ENCODE data around the gene RHOXF2.
"Not testable (repeated sequence)": the region's sequence is repeated elsewhere in the genome, so short reads cannot be mapped to it uniquely, and the experiment has no call there.

RHOXF2 gene, protein sequence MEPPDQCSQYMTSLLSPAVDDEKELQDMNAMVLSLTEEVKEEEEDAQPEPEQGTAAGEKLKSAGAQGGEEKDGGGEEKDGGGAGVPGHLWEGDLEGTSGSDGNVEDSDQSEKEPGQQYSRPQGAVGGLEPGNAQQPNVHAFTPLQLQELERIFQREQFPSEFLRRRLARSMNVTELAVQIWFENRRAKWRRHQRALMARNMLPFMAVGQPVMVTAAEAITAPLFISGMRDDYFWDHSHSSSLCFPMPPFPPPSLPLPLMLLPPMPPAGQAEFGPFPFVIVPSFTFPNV

DNA sequence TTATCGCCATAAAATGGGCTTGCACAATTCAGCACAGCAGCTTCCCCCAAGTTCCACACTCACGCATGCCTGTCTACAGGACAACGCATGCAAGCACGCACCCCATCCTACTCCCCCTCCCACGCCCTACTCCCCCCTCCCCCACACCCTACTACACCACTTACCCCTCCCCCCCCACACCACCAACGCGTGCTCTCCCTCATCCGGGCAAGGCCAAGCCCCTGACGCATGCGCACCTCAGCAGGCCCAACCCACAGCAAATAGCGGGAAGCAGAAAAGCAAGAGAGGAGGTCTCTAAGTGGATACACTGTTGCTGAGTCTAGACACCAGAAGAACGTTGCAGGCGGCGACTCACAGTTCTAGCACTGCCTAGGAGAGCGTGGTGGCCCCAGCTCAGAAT lies at the start of gene RHOXF2:
Gene RHOXF2 (plus strand): TSS at position 301 of the 400 bp plus-strand sequence. CDS start 138 bp downstream, outside the sequence.
- DNase-seq (ENCODE audit: low read depth, low spot score), result not testable (repeated sequence)

DNA sequence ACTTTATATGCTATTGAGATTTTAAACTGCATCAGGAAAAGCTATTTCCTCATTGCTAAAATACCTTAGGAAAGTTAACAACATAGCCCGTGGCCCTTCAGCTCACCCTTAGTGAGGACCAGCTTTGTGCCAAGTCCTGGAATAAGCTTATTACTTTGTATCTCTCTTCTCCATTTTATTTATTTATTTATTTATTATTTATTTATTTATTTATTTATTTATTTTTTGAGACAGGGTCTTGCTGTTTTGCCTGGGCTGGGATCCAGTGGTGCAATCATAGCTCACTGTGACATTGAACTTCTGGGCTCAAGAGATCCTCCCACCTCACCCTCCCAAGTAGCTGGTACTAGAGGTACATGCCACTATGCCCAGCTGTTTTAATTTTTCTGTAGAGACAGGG lies 49.0 kb upstream of the RHOXF2 start:
- no peak for DNase-seq (ENCODE audit: low read depth, low spot score)

DNA sequence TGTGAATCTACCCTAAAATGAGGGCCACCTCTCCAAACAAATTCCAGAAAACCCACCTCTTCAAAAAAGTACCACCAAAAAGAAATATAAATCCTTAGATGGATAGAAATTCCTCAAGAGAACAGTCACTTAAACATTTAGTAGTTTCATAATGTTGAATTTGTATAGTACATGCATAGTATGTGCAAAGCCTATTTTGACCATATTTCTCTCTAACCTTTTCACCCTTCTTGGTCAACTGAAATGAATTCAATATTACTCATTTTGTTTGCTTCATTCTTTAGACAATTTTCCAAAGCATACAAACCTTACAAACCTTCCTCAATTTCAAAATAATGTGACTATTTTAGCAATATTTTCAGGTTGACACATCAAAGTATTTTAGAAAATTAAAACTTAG lies 46.8 kb upstream of the RHOXF2 start:
- DNase-seq (ENCODE audit: low read depth, low spot score), result no peak

DNA sequence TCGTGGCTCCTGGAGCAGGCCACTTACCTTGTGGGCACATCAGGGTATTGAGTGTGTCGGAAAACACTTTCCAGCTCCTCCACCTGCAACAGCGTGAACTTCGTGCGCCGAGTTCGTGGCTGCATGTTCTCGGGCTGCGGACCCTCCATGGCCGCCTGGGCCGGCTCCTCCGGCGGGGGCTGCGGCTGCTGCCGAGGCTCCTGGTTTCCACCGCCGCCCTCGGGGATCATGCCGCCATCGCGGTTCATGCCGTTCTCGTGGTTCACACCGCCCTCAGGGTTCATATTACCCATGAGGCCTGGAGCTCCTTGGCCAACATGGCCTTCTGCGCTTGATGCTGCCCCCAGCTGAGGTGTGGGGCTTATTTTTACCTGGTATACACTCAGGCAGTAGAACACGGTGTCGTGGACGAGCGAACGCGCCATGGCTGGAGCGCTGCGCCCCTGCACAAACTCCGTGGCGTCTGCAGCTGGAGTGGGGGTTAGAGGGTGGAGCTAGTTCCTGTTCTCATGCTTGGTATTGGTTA lies 42.9 kb upstream of the RHOXF2 start, which contains the start of gene RHOXF1:
Gene RHOXF1 (minus strand): TSS at position 476 of the 526 bp plus-strand sequence. CDS start 51 bp downstream, at position 425.
- DNase-seq (ENCODE audit: low read depth, low spot score), result no peak

DNA sequence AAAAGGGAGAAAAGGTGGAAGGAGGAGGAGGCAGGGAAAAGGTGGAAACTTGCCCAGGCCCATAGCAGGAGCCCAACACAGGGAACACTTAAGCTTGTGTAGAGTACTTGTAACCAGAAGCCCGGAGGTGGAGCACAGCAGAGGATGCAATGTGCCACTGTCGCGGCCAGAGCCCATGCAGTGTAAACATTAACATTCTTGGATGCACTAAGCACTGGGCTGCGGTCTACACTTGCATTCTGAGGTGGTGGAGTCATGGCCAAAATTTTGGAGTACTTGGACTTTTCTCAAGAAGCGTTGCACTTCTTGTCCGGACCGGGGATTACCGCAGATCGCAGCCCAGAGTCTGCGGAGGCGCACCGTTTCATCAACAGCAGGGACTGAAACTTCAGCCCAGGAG lies 38.2 kb upstream of the RHOXF2 start:
- DNase-seq (ENCODE audit: low read depth, low spot score), result no peak

DNA sequence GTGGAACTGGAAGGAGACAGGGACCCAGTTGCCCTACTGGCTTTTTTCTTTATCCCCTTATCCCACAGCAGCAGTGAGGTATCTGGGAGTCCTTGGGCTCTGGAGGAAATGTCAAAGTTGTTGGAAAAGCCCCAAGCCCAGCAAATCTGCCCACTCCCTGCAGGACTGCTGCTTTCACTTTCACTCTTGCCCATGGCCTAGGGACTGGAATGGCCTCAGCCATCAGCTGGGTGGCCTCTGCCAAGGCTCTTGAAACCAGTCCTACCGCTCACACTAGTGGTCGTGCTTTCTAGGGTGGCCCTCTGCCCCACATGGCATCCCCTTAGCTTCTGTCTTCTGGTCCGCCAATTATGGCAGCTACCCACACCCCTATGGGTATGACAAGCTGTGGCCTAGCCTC lies 33.0 kb upstream of the RHOXF2 start:
- no peak for DNase-seq (ENCODE audit: low read depth, low spot score)

DNA sequence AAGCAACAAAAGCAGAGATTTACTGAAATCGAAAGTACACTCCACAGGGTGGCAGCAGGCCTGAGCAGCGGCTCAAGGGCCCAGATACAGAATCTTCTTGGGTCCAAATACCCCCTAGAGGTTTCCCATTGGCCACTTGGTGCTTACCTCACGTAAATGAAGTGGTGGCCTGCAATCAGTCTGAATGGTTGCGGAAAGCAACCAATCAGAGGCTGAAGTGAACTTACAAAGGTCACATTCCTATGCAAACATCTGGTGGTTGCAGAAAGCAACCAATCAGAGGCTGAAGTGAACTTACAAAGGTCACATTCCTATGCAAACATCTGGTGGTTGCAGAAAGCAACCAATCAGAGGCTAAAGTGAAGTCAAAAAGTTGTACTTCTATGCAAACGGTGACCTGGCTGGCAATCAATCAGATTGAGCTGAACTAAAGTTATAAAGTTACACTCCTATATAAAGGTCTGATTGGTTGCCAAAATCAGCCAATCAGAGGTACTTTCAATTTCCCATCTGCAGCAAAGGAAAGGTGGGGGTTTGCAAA lies 30.0 kb upstream of the RHOXF2 start:
- not testable (repeated sequence) for DNase-seq (ENCODE audit: low read depth, low spot score)

DNA sequence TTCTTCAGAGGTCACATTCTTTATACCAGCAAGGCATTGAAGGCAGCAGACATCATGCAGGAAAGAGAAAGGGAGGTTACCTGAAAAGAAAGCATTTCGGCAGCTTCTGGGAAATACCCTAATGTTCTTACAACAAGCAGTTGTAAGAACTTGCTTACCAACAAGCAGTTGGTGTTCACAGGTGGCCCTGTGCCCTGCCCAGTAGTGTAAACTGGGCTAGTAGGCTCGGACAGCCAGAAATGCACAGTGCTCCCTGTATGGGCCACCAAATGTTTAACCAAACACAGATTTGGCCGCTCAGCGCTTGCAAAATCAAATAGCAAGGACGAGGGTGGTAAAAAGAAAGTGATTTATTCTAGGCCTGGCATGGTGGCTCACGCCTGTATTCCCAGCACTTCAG lies 22.3 kb upstream of the RHOXF2 start:
- no peak for DNase-seq (ENCODE audit: low read depth, low spot score)

DNA sequence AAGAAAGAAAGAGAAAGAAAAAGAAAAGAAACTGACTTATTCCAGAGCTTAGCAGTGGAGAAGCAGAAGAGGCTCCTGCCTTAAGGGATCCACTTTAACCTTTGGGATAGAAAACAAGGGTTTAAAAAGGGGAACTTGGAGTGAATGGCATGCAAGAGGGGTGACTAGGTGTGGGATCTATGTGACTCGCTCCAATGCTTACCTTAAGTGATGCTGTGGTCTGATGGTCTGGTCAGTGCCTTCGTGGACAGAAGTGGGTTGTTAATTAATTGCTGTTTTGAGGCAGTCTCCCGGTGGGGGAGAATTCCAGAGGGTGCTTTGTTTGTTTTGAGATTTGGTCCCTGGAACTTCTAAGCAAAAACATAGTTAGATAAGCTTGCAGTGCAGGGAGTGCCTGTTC lies 21.6 kb upstream of the RHOXF2 start:
- no peak for DNase-seq (ENCODE audit: low read depth, low spot score)

DNA sequence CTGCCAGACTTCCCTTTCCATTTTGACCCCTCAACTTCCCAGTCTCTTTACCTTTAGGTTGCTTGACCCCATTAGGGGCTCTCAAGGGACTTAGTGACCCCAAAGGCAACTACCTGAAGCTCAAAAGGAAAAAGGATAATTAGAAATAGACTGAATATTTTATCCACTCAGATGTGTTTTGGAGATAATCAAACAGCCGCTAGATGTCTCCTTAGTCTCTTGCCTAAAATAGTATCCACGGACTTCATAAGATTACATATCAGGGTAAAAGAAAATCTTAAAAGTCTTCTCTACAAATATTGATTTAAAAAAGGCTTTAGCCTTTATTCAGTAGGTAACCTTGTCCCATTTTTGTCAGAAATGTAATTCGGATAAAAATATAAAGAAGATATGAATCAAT lies 21.0 kb upstream of the RHOXF2 start:
- no peak for DNase-seq (ENCODE audit: low read depth, low spot score)

DNA sequence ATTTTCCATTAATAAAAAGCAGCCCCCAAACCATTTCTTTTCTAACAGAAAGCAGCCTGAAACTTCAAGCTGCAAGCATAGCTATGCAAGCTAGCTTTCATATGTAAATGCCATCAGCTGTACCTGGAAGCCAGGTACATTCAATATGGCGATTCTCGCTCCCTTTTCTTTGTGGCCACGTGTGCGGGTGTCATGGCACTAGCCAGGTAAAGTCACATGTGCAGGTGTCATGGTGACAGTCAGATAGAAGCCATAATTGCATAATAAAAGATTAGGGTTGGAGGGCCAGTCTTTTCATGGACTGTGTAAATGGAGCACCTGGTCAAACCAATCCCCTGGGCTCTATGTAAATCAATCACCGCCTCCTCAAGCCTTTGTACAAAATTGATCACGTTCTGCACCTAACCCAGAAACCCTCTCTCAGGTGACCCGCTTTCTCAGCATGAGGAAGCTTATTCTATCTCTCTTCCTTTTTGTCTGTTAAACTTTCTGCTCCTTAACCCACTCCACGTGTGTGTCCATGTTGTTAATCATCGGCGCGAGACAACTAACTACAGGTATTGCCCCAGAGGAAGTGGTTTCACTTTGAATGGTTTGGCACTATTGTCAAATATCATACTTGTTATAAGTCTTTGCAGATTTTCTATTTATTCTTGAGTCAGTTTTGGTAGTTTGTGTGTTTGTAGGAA lies 18.0 kb upstream of the RHOXF2 start:
- no peak for DNase-seq (ENCODE audit: low read depth, low spot score)

DNA sequence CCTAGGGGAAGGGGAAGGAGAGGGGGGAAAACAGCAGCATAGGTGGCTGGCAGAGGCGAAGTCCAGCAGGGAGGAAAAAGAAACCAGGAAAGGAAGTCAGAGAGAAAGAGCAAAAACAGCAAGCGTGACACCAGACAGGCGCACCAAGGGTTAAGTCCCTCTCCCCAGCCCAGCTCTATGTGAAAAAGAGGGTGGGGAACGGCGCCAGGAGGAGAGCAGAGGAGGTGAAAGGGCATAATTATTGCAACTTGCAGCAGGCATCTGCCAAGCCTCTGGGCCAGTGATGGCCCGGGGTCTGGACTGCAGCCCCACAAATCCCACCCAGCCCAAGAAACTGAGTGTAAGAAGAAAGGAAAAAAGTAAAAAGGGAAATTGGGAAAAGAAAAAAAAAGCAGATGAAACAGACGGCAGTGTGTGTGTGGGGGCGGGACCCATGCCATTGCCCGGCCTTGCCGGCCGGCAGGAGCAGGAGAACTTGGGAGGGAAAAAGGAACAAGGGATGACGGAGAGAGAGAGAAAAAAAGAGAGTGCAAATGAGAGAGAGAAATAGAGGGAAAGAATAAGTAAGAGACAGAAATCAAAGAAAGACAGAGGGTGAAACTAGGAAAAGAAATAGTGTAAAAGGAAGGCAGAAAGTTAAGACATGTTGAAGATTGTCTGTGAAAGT lies 14.1 kb upstream of the RHOXF2 start:
- no peak for DNase-seq (ENCODE audit: low read depth, low spot score)

DNA sequence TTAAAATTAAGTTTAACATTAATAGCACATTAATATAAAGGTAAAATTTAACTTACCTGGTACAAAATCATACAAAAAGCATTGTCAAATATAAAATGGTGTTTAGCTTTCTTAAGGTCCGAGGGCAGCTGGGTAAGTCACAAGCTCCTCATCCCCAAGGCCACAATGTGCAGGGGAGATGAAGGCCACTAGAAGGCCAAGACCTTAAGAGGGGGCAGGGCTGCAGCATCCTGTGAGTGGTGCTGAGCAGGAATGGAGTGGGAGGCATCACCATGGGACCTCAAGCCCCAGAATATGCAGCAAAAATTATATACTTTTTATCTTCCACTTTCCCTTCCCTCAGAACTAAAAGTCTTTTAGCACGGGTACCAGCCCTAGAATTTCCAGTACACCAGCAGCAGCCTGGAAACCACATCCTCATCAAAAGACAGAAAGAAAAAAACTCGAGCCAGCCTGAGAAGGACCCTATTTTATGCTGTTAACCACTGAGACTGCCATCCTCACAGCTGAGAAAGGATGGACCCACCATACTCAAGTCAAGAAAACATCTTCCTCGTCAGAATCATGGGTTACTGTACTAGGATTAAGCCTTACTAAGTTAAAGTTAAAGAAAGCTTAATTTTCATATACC lies 13.0 kb upstream of the RHOXF2 start:
- no peak for DNase-seq (ENCODE audit: low read depth, low spot score)

DNA sequence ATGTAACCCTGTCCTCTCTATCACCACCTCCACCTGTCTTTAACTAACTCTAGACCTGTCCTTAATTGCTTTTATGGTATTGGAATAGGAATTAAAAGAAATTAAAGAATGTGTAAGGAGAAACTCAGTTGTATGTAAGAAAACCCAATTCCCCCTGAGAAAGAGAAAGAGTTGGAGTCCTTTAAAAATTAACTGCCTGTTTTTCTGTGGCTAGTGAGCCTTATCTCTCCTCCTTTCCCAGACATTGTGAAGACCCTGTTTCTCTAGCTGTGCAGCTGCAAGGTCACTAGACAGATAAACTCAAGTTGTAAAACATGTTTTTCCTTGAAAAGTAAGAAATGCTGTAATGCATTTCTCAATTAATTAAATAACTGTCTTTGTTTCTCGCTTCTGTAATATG lies 12.1 kb upstream of the RHOXF2 start:
- DNase-seq (ENCODE audit: low read depth, low spot score), result not testable (repeated sequence)

DNA sequence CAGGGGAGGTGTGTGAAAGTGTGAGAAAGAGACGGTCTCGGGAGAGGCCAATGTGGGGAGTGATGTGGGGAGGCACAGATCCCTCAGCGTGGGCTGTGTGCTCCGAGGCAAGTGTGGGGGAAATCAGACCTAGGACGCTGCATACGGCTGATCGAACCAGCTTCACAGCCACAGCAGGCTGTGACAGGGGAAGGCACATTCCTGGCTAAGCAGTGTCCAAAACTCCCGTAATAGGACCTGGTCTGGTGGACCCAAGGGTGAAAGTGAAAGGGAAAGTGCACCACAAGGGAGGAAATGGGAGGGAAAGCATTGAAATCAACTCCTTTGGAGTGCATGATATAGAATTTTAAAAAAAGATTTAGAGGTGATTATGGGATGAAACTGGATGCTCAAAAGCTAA lies 10.9 kb upstream of the RHOXF2 start:
- DNase-seq (ENCODE audit: low read depth, low spot score), result no peak

DNA sequence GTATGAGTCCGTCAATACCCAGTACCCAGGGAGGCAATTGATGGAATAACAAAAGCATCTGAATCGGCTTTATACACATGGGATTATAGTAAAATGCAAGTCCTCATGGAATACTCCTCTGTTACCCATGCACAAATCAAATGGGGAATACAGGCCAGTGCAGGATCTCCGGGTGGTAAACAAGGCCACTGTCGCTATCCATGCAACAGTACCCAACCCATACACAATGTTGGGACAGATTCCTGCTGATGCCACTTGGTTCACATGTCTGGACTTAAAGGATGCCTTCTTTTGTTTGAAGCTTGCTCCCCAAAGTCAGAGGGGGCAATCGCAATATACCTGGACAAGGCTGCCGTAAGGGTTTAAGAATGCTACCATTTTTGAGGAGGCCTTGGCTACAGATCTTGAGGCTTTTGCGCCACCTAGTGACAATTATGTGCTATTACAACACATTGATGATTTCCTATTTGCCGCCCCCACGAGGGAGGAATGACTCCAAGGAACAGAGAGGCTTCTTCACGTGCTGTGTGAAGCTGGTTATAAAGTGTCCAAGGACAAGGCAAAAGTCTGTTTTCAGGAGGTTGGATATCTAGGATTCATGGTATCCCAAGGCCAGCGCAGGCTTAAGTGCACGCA lies 8.2 kb upstream of the RHOXF2 start:
- not testable (repeated sequence) for DNase-seq (ENCODE audit: low read depth, low spot score)

DNA sequence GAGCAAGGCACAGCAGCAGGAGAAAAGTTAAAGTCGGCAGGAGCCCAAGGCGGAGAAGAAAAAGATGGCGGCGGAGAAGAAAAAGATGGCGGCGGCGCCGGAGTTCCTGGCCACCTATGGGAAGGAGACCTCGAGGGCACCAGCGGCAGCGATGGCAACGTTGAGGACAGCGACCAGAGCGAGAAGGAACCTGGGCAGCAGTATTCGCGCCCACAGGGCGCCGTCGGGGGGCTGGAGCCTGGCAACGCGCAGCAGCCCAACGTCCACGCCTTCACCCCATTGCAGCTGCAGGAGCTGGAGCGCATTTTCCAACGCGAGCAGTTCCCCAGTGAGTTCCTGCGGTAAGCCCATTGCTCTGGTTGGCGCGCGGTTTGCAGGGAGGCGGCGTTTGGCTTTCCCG lies 673 bp downstream of the RHOXF2 start:
- DNase-seq (ENCODE audit: low read depth, low spot score), result not testable (repeated sequence)

DNA sequence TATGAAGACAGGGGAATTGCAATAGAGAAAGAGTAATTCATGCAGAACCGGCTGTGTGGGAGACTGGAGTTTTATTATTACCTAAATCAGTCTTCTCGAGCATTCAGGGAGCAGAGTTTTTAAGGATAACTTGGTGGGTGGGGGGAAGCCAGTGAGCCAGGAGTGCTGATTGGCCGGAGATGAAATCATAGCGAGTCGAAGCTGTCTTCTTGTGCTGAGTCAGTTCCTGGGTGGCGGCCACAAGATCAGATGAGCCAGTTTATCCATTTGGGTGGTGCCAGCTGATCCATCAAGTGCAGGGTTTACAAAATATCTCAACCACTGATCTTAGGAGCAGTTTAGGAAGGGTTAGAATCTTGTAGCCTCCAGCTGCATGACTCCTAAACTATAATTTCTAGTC lies 34.8 kb downstream of the RHOXF2 start:
- DNase-seq (ENCODE audit: low read depth, low spot score), result not testable (repeated sequence)

DNA sequence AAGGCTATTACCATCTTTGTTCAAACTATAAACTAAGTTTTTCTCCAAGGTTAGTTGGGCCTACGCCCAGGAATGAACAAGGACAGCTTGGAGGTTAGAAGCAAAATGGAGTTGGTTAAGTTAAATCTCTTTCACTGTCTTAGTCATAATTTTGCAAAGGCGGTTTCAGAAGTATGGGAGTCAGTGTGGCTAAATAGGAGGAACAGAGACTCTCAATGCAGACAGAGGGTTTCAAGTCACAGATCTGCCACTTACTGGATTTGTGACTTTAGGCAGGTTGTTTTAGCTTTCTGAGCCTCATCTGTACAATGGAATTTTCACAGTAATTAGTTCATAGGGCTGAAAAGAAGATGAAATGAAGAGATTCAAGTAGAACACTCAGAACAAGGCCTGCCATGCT lies 35.3 kb downstream of the RHOXF2 start:
- DNase-seq (ENCODE audit: low read depth, low spot score), result not testable (repeated sequence)

DNA sequence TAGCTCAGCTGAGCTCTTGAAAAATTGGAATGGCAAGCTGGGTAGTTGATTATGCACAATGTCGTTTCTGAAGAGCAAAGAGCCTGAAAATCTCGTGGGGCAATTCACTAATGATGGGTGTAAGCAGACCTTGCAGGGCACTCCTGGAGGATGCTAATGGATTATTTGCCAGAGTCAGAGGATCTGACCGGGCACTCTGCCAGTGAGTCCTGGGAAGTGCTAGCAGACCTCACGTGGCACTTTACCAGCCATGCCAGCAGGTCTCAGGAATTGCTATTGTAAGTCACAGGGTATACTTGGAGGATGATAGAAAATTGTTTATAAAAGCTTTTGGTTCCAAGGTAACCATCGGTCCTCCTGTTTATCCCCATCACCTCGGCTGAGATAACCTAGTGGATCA lies 37.4 kb downstream of the RHOXF2 start:
- DNase-seq (ENCODE audit: low read depth, low spot score), result not testable (repeated sequence)

DNA sequence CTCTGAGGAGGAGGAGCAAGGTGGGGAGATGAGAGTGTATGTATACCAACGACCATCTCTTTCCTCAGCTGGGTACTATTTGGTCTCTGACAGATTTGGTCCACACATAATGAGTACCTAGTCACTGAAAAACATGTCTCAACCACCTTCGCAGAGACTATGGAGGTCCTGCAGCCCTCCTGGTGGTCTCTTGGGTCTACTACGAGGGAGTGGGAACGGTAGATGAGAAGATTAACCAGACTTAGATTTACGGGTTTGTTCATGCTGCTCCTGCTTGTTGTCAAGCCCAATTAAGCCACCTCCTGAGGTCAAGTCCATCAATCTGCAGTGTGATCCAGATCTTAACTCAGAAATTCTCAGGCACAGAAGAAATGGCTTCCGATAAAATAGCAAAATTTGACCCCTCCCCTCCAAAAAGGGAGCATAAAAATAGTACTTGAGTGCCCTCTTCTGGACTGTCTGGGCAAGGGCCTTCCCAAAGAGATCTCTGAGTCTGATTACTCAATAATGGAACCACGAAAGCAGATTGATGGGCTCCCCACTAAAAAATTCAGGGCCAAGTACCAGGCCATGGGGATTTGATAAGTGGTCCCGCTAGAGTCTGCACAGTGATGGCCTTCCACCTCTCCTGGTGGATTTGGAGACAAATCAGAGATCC lies 38.3 kb downstream of the RHOXF2 start:
- not testable (repeated sequence) for DNase-seq (ENCODE audit: low read depth, low spot score)
